CD14-positive monocyte (primary cell): ENCODE data around the gene NUP88. TPM values are rescaled to one million over a fixed set of nuclear protein-coding genes. Genes with fewer than 3 reads are reported as not detected.
A peak's percentile ranks its signal among the peaks of the same experiment; 100 is the strongest.

Experiments
- DNase-seq, 3 donors: peaks; one replicate each; pipeline ENCODE4 v3.0.0-alpha.2; 2011 to 2022
- H2AFZ ChIP-seq: 2 replicates; pipeline ENCODE4 v1.6.0; 2012; ENCODE audit warnings: mild to moderate bottlenecking, low read depth, low read length, inconsistent platforms; ENCODE audit not compliant: insufficient read depth, poor library complexity, severe bottlenecking
- H3K27ac ChIP-seq, 2 donors: 1 replicate in 1 of 2; 2 replicates in 1 of 2; pipeline ENCODE4 v1.5.1; 2012 to 2013; ENCODE audit warnings: low read length in 2 of 2, control low read depth in 1 of 2, inconsistent platforms in 1 of 2, low read depth in 1 of 2, mild to moderate bottlenecking in 1 of 2
- H3K27me3 ChIP-seq, 2 donors: one replicate each; pipeline versions ENCODE4 v1.6.0 to v1.6.1; 2011 to 2013; ENCODE audit warnings: low read length in 2 of 2; ENCODE audit not compliant: control insufficient read depth in 2 of 2, insufficient read depth in 2 of 2
- H3K36me3 ChIP-seq, 2 donors: replicated peaks in 1 of 2; 1 replicate in 1 of 2; 2 replicates in 1 of 2; pipeline versions ENCODE4 v1.5.1 to v1.6.1; 2012 to 2013; ENCODE audit warnings: low read length in 2 of 2, control low read depth in 1 of 2, inconsistent platforms in 1 of 2, mild to moderate bottlenecking in 1 of 2; ENCODE audit not compliant: insufficient read depth in 2 of 2, control insufficient read depth in 1 of 2
- H3K4me1 ChIP-seq, 2 donors: 1 replicate in 1 of 2; 2 replicates in 1 of 2; pipeline versions ENCODE4 v1.5.1 to v1.6.1; 2012 to 2013; ENCODE audit warnings: low read length in 2 of 2, control low read depth in 1 of 2, inconsistent platforms in 1 of 2, mild to moderate bottlenecking in 1 of 2, moderate library complexity in 1 of 2; ENCODE audit not compliant: insufficient read depth in 2 of 2, control insufficient read depth in 1 of 2
- H3K4me2 ChIP-seq: replicated peaks from 2 replicates; pipeline ENCODE3; 2012; ENCODE audit warnings: low read length, moderate library complexity, mild to moderate bottlenecking; ENCODE audit not compliant: poor library complexity, severe bottlenecking; ENCODE audit errors: extremely low read depth
- H3K4me3 ChIP-seq, 3 experiments: fragments of 200-600 bp in 1 of 3; sonication (generic) in 1 of 3; replicated peaks in 1 of 3; 1 replicate in 2 of 3; 2 replicates in 1 of 3; pipeline ENCODE4 v1.5.1; 2011 to 2013; ENCODE audit warnings: low read length in 3 of 3, mild to moderate bottlenecking in 3 of 3, control low read depth in 2 of 3, low read depth in 2 of 3, inconsistent platforms in 1 of 3, moderate library complexity in 1 of 3
- H3K79me2 ChIP-seq: 2 replicates; pipeline ENCODE4 v1.6.0; 2012; ENCODE audit warnings: mild to moderate bottlenecking, control low read depth, inconsistent platforms, low read length, moderate library complexity; ENCODE audit not compliant: insufficient read depth
- H3K9ac ChIP-seq: 2 replicates; pipeline ENCODE4 v1.6.0; 2017; ENCODE audit warnings: low read length, mild to moderate bottlenecking; ENCODE audit not compliant: insufficient read depth, poor library complexity, severe bottlenecking
- H3K9me3 ChIP-seq, 2 donors: replicated peaks in 1 of 2; 1 replicate in 1 of 2; 2 replicates in 1 of 2; pipeline versions ENCODE4 v1.5.1 to v1.6.1; 2012 to 2013; ENCODE audit warnings: low read length in 2 of 2, control low read depth in 1 of 2; ENCODE audit not compliant: control insufficient read depth in 1 of 2, insufficient read depth in 1 of 2
- H4K20me1 ChIP-seq: 2 replicates; pipeline ENCODE4 v1.6.0; 2012; ENCODE audit warnings: mild to moderate bottlenecking, low read length, control low read depth, moderate library complexity; ENCODE audit not compliant: insufficient read depth
- H3K27ac Mint-ChIP-seq, 7 donors: one replicate each; pipeline ENCODE4 v1.8.0; 2020; ENCODE audit warnings: mild to moderate bottlenecking in 7 of 7, mixed read lengths in 7 of 7, moderate library complexity in 6 of 7, inconsistent platforms in 2 of 7
- H3K27me3 Mint-ChIP-seq, 3 donors: one replicate each; pipeline ENCODE4 v1.8.0; 2021 to 2022; ENCODE audit warnings: low read depth in 3 of 3, mild to moderate bottlenecking in 3 of 3, mixed read lengths in 3 of 3, moderate library complexity in 3 of 3, inconsistent platforms in 1 of 3
- H3K36me3 Mint-ChIP-seq, 2 donors: one replicate each; pipeline ENCODE4 v1.8.0; 2020; ENCODE audit warnings: mixed read lengths in 2 of 2, inconsistent platforms in 1 of 2, mild to moderate bottlenecking in 1 of 2
- H3K4me1 Mint-ChIP-seq: one replicate; pipeline ENCODE4 v1.8.0; 2020; ENCODE audit warnings: mild to moderate bottlenecking, mixed read lengths
- H3K4me3 Mint-ChIP-seq, 2 donors: one replicate each; pipeline ENCODE4 v1.8.0; 2020; ENCODE audit warnings: mild to moderate bottlenecking in 2 of 2, mixed read lengths in 2 of 2, moderate library complexity in 1 of 2
- H3K9me3 Mint-ChIP-seq, 7 donors: one replicate each; pipeline ENCODE4 v1.8.0; 2020 to 2022; ENCODE audit warnings: mixed read lengths in 7 of 7, mild to moderate bottlenecking in 6 of 7, moderate library complexity in 6 of 7, inconsistent platforms in 2 of 7
- WGBS: methylation state at CpG from one replicate; pipeline ENCODE4 v1.1.5; 2013; ENCODE audit warnings: missing lambda C conversion rate; ENCODE audit not compliant: insufficient coverage; 5-methylcytosine and 5-hydroxymethylcytosine counted together
- intact Hi-C, 2 donors: fragments of 100-400 bp; cut with micrococcal nuclease; formaldehyde crosslinking; loops; one replicate each; pipeline versions ENCODE4 v1.15.0 to v1.15.1; 2023
- polyA plus RNA-seq, 3 donors: library from polyadenylated mRNA; depleted of rRNA in 1 of 3; unstranded in 2 of 3; stranded (reverse) in 1 of 3; fragments of 300-500 nt in 2 of 3; fragments of >200 nt in 1 of 3; fragmentation: Illumina TruSeq in 2 of 3; gene quantifications; 1 replicate in 2 of 3; 2 replicates in 1 of 3; pipeline ENCODE4 v1.2.3, GENCODE V29; 2012 to 2021
- TF ChIP-seq, protein P1 (sequence below): fragments of 200-600 bp; IDR thresholded peaks from one replicate; pipeline ENCODE4 v1.8.0; 2022; ENCODE audit warnings: antibody characterized with exemption, mild to moderate bottlenecking

NUP88 gene
- polyA plus RNA-seq, 3 donors, result 23.1 to 45.7 (median 36.1) TPM

DNA sequence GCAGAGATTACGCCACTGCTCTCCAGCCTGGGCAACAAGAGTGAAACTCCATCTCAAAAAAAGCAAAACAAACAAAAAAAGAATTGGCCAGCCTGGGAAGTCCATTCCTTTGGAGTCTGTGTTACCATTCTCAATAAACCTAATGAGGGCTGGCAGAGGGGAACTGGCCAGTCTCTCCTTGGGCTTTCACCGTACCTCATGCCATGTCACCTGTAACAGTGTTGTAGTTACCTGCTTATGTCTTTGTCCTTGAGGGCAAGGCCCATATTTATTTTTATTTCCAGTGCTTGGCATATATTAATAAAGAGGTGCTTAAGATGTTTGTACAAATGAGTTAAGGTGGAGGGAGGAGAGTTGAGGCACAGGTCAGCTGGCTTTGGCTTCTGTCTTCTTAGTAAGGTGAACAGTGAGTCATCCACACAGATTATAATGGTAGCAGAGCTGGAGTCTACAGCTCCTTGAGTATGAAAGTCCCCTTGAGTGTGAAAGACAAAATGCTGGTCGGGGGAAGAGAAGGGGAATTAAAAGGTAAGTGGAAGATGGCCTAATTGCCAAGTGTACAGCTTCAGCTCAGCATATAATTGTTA lies 11.0 kb upstream of the NUP88 start:
- Mint-ChIP-seq H3K4me3 (no peak overlapping the region), H3K9me3 (peaks cover 0 to 1% (median 0%) of the 10 kb centered on the region in 7 donors), H3K27me3 (no peaks in the 10 kb centered on the region), H3K36me3 (peaks cover 84 to 92% of the 10 kb centered on the region in 2 donors), H3K4me1 (peaks cover 4% of the 10 kb centered on the region), H3K27ac (no peak overlapping the region)
- Histone ChIP-seq H3K27ac (no peak overlapping the region), H3K9ac (no peak overlapping the region), H3K4me3 (no peak overlapping the region), H3K36me3 (peaks cover 83 to 100% of the 10 kb centered on the region in 2 donors), H2AFZ (no peak overlapping the region), H3K27me3 (no peaks in the 10 kb centered on the region), H3K4me1 (no peaks in the 10 kb centered on the region), H3K9me3 (no peaks in the 10 kb centered on the region), H3K4me2 (no peak overlapping the region), H3K79me2 (peaks cover 15% of the 10 kb centered on the region), H4K20me1 (peaks cover 13% of the 10 kb centered on the region)
- WGBS, result 100% methylated on average over 1 of the region's 3 CpGs
- no peak for DNase-seq
- TF ChIP-seq, protein P1, sequence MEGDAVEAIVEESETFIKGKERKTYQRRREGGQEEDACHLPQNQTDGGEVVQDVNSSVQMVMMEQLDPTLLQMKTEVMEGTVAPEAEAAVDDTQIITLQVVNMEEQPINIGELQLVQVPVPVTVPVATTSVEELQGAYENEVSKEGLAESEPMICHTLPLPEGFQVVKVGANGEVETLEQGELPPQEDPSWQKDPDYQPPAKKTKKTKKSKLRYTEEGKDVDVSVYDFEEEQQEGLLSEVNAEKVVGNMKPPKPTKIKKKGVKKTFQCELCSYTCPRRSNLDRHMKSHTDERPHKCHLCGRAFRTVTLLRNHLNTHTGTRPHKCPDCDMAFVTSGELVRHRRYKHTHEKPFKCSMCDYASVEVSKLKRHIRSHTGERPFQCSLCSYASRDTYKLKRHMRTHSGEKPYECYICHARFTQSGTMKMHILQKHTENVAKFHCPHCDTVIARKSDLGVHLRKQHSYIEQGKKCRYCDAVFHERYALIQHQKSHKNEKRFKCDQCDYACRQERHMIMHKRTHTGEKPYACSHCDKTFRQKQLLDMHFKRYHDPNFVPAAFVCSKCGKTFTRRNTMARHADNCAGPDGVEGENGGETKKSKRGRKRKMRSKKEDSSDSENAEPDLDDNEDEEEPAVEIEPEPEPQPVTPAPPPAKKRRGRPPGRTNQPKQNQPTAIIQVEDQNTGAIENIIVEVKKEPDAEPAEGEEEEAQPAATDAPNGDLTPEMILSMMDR, result no peak
- intact Hi-C loops, result loop anchor here in 1 of 2 donors (10.0 kb wide), 1 partner anchor 54 kb away; the partner anchor contains the start of genes DERL2 and MIS12

DNA sequence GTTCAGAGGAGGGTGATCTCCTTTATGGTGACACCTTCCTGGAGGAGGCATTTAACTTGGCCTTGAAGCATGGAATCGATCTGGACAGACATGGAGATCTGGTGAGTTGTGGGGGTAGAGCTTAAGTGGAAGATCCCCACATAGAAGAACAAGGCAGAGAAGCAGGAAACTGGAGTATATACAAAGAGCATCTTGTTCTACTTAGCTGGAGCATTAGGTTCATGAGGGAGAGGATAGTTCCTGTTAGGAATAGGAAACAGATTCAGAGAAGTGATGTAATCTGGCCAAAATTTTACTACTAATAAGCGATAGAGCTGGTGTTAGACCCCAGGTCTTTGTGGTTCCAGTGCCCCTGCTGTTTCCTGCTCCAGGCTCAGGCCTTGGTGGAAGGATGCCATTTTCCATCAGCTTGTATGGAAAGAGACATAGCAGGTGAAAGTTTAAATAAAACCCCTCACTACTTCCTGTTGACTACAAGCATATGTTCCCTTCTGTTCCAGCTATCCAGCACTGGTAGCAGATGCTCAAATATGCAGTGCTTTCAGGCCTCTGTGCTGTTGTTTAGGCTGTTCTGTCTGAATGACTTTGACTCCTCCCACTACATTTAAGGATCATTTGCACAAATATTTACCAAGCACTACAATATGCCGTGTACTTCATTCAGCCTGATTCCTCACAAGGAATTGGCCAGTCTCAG lies 9.9 kb upstream of the NUP88 start:
- Histone ChIP-seq H4K20me1 (peaks cover 9% of the 10 kb centered on the region), H3K36me3 (peaks cover 83 to 100% of the 10 kb centered on the region in 2 donors), H3K9me3 (no peaks in the 10 kb centered on the region), H3K4me3 (no peak overlapping the region), H3K9ac (no peak overlapping the region), H3K27me3 (no peaks in the 10 kb centered on the region), H3K4me1 (no peaks in the 10 kb centered on the region), H3K79me2 (peaks cover 6% of the 10 kb centered on the region), H2AFZ (no peak overlapping the region), H3K27ac (peak overlapping the region in 1 of 2 donors; percentile 18), H3K4me2 (no peak overlapping the region)
- no peaks in the 10 kb centered on the region for H3K27me3 Mint-ChIP-seq
- no peak overlapping the region for H3K4me3 Mint-ChIP-seq
- 100% methylated on average over 2 of the region's 3 CpGs for WGBS
- H3K4me1 Mint-ChIP-seq, result peaks cover 4% of the 10 kb centered on the region
- DNase-seq, result no peak
- H3K9me3 Mint-ChIP-seq, result peaks cover 0 to 1% (median 0%) of the 10 kb centered on the region in 7 donors
- intact Hi-C loops, result no loop called here
- peak overlapping the region in 4 of 7 donors; percentile 8 to 75 (median 36) for H3K27ac Mint-ChIP-seq
- H3K36me3 Mint-ChIP-seq, result peaks cover 84 to 89% of the 10 kb centered on the region in 2 donors
- TF ChIP-seq, protein P1, result no peak
